SK-N-MC (cell line): ENCODE results near the gene ATP5MC3.

Experiments
- EZH2 ChIP-seq: fragments of 200-600 bp; sonication (generic); IDR thresholded peaks from one replicate; pipeline ENCODE4 v1.6.1; 2017; ENCODE audit warnings: antibody characterized with exemption
- FOXP2 ChIP-seq: optimal IDR thresholded peaks from 2 replicates; pipeline ENCODE3; 2011; ENCODE audit warnings: mild to moderate bottlenecking, moderate library complexity; ENCODE audit not compliant: insufficient read depth; ENCODE audit errors: extremely low read length, control extremely low read depth
- POLR2AphosphoS5 ChIP-seq: IDR thresholded peaks from 2 replicates; pipeline ENCODE4 v1.6.1; 2012; ENCODE audit warnings: mild to moderate bottlenecking, low read depth, low read length, borderline replicate concordance

GRCh38 chr2:175135862-175136261, 45.6 kb downstream of the ATP5MC3 start:
- TF ChIP-seq EZH2 (no peak), POLR2AphosphoS5 (no peak), FOXP2 (no peak)
